GM12878 (cell line): ENCODE measurements around the gene BCL2. TPM values are rescaled to one million over a fixed set of nuclear protein-coding genes. Genes with fewer than 3 reads are reported as not detected.

ENCODE experiments used
- ATF3 ChIP-seq: IDR thresholded peaks from 2 replicates; pipeline ENCODE4 v1.6.1; 2011; ENCODE audit warnings: low read depth, mild to moderate bottlenecking, low read length, moderate library complexity, borderline replicate concordance; ENCODE audit errors: extremely low read depth
- ATF7 ChIP-seq: fragments of 450-650 bp; IDR thresholded peaks from 2 replicates; pipeline ENCODE4 v1.6.1; 2016; ENCODE audit warnings: low read depth, mild to moderate bottlenecking
- BCL11A ChIP-seq: IDR thresholded peaks from 2 replicates; pipeline ENCODE4 v1.6.1; 2011; ENCODE audit warnings: low read depth, low read length
- BHLHE40 ChIP-seq, 2 experiments: fragments of 450-650 bp in 1 of 2; IDR thresholded peaks; 2 replicates each; pipeline ENCODE4 v1.6.1; 2011 to 2017; ENCODE audit warnings: low read depth in 2 of 2, borderline replicate concordance in 1 of 2, improper control_type of control experiment in 1 of 2, low read length in 1 of 2, mild to moderate bottlenecking in 1 of 2
- CREM ChIP-seq: IDR thresholded peaks from 2 replicates; pipeline ENCODE4 v1.6.1; 2014; ENCODE audit warnings: antibody characterized with exemption, low read depth
- EED ChIP-seq: sonication (generic); IDR thresholded peaks from 2 replicates; pipeline ENCODE4 v1.6.1; 2016; ENCODE audit warnings: antibody characterized with exemption, low read depth
- EGR1 ChIP-seq, 2 experiments: IDR thresholded peaks; 1 replicate in 1 of 2; 2 replicates in 1 of 2; pipeline ENCODE4 v1.6.1; 2011 to 2012; ENCODE audit warnings: low read depth in 2 of 2, low read length in 2 of 2, borderline replicate concordance in 1 of 2, mild to moderate bottlenecking in 1 of 2, moderate library complexity in 1 of 2
- ETV6 ChIP-seq, 2 experiments: fragments of 450-650 bp in 1 of 2; IDR thresholded peaks in 1 of 2; conservative IDR thresholded peaks in 1 of 2; 2 replicates each; pipeline ENCODE4 v1.6.1; 2014; ENCODE audit warnings: antibody characterized with exemption in 1 of 2, borderline replicate concordance in 1 of 2, low read depth in 1 of 2, mild to moderate bottlenecking in 1 of 2, moderate library complexity in 1 of 2
- FOXM1 ChIP-seq: IDR thresholded peaks from 2 replicates; pipeline ENCODE4 v1.6.1; 2012; ENCODE audit warnings: low read depth, mild to moderate bottlenecking, inconsistent platforms, low read length, moderate library complexity
- PAX5 ChIP-seq: IDR thresholded peaks from 2 replicates; pipeline ENCODE4 v1.6.1; 2011; ENCODE audit warnings: low read depth, low read length, borderline replicate concordance
- POLR2AphosphoS2 ChIP-seq: IDR thresholded peaks from 2 replicates; pipeline ENCODE4 v1.6.1; 2011; ENCODE audit warnings: low read depth, mild to moderate bottlenecking, low read length, improper control_type of control experiment, moderate library complexity
- POLR2AphosphoS5 ChIP-seq: IDR thresholded peaks from 2 replicates; pipeline ENCODE4 v1.6.1; 2011; ENCODE audit warnings: mild to moderate bottlenecking, low read length, inconsistent platforms
- POU2F2 ChIP-seq: IDR thresholded peaks from 3 replicates; pipeline ENCODE4 v1.6.1; 2011; ENCODE audit warnings: low read depth, mild to moderate bottlenecking, low read length, borderline replicate concordance
- RELA ChIP-seq: fragments of 450-650 bp; IDR thresholded peaks from 2 replicates; pipeline ENCODE4 v1.8.0; 2014; ENCODE audit warnings: borderline replicate concordance; ENCODE audit not compliant: partially characterized antibody
- RUNX3 ChIP-seq: IDR thresholded peaks from 2 replicates; pipeline ENCODE4 v1.6.1; 2012; ENCODE audit warnings: low read length, inconsistent platforms
- TAF1 ChIP-seq: IDR thresholded peaks from 2 replicates; pipeline ENCODE4 v1.6.1; 2011; ENCODE audit warnings: mild to moderate bottlenecking, low read depth, low read length, borderline replicate concordance
- TBL1XR1 ChIP-seq: IDR thresholded peaks from 2 replicates; pipeline ENCODE4 v1.6.1; 2012; ENCODE audit warnings: low read depth, low read length, improper control_type of control experiment
- TCF12 ChIP-seq: IDR thresholded peaks from 2 replicates; pipeline ENCODE4 v1.6.1; 2011; ENCODE audit warnings: low read depth, mild to moderate bottlenecking, low read length
- ZNF207 ChIP-seq: fragments of 450-650 bp; IDR thresholded peaks from 2 replicates; pipeline ENCODE4 v1.6.1; 2014; ENCODE audit warnings: antibody characterized with exemption, mild to moderate bottlenecking, borderline replicate concordance
- ZNF384 ChIP-seq: IDR thresholded peaks from 2 replicates; pipeline ENCODE4 v1.6.1; 2012; ENCODE audit warnings: low read depth, mild to moderate bottlenecking, low read length, improper control_type of control experiment, borderline replicate concordance
- polyA plus RNA-seq, 11 experiments: library from polyadenylated mRNA; depleted of rRNA in 4 of 11; unstranded in 6 of 11; stranded (reverse) in 5 of 11; fragments of >200 nt; fragmentation: Nextera tagmentation in 4 of 11; fragmentation: Illumina TruSeq in 1 of 11; extraction: Ambion mirVana in 4 of 11; extraction: Trizol in 1 of 11; gene quantifications; 1 replicate in 1 of 11; 2 replicates in 10 of 11; pipeline versions ENCODE4 v1.2.1 to v1.2.3, GENCODE V29; 2011 to 2016; ENCODE audit warnings: inconsistent platforms in 2 of 11, missing spikeins in 2 of 11, low read depth in 1 of 11
- total RNA-seq, 4 experiments: library from RNA; depleted of rRNA in 3 of 4; stranded (reverse); fragments of >200 nt in 3 of 4; fragmentation: Illumina TruSeq in 1 of 4; extraction: Trizol in 1 of 4; gene quantifications; 2 replicates each; pipeline versions ENCODE4 v1.2.1 to v1.2.3, GENCODE V29; 2013 to 2021
- TF ChIP-seq, protein P1 (sequence below): IDR thresholded peaks from 2 replicates; pipeline ENCODE4 v1.6.1; 2012; ENCODE audit warnings: improper control_type of control experiment, low read depth, low read length; ENCODE audit not compliant: insufficient replicate concordance
- TF ChIP-seq, protein P2 (sequence below): fragments of 150-350 bp; IDR thresholded peaks from 2 replicates; pipeline ENCODE4 v1.6.1; 2016; ENCODE audit warnings: low read depth, low read length

Gene BCL2
- total and polyA plus RNA-seq, 10 of the 15 experiments (the other 5 are each of a cell fraction or from before 2014, with no cell fraction given) = 4.1 to 47.8 (median 19.3) TPM

GRCh38 chr18:63159590-63159989 is 160.0 kb downstream of the BCL2 start (continued):
- peak in 1 of 2 experiments; percentile 17; a peak in 1 of 4 replicates for TF ChIP-seq ETV6 (conservative IDR thresholded peaks at IDR 0.05 in 1 of 2, IDR thresholded peaks at IDR 0.05 in 1 of 2; ENCODE audit: borderline replicate concordance in 1 of 2, low read depth in 1 of 2)
- 0 out of 2 replicates have a peak, but pooled peaks have one; percentile 3 for TF ChIP-seq ATF7
- peak; percentile 65; the same call in 1 of the 2 replicates for TF ChIP-seq TCF12
- no peak for TF ChIP-seq ZNF384
- TF ChIP-seq EED = no peak; the same call in 1 of the 2 replicates
- TF ChIP-seq POLR2AphosphoS2 = peak; percentile 59; the same call in 1 of the 2 replicates
- peak; percentile 54; the same call in 1 of the 2 replicates for TF ChIP-seq TAF1
- no peak for TF ChIP-seq FOXM1
- peak; percentile 69; the same call in 1 of the 2 replicates for TF ChIP-seq TBL1XR1
- TF ChIP-seq BHLHE40 (IDR thresholded peaks at IDR 0.05; ENCODE audit: borderline replicate concordance in 1 of 2, low read depth in 2 of 2, low read length in 1 of 2) = 0 out of 4 replicates have a peak, but pooled peaks of 1 of the 2 experiments have one; percentile 23
- TF ChIP-seq, protein P1, sequence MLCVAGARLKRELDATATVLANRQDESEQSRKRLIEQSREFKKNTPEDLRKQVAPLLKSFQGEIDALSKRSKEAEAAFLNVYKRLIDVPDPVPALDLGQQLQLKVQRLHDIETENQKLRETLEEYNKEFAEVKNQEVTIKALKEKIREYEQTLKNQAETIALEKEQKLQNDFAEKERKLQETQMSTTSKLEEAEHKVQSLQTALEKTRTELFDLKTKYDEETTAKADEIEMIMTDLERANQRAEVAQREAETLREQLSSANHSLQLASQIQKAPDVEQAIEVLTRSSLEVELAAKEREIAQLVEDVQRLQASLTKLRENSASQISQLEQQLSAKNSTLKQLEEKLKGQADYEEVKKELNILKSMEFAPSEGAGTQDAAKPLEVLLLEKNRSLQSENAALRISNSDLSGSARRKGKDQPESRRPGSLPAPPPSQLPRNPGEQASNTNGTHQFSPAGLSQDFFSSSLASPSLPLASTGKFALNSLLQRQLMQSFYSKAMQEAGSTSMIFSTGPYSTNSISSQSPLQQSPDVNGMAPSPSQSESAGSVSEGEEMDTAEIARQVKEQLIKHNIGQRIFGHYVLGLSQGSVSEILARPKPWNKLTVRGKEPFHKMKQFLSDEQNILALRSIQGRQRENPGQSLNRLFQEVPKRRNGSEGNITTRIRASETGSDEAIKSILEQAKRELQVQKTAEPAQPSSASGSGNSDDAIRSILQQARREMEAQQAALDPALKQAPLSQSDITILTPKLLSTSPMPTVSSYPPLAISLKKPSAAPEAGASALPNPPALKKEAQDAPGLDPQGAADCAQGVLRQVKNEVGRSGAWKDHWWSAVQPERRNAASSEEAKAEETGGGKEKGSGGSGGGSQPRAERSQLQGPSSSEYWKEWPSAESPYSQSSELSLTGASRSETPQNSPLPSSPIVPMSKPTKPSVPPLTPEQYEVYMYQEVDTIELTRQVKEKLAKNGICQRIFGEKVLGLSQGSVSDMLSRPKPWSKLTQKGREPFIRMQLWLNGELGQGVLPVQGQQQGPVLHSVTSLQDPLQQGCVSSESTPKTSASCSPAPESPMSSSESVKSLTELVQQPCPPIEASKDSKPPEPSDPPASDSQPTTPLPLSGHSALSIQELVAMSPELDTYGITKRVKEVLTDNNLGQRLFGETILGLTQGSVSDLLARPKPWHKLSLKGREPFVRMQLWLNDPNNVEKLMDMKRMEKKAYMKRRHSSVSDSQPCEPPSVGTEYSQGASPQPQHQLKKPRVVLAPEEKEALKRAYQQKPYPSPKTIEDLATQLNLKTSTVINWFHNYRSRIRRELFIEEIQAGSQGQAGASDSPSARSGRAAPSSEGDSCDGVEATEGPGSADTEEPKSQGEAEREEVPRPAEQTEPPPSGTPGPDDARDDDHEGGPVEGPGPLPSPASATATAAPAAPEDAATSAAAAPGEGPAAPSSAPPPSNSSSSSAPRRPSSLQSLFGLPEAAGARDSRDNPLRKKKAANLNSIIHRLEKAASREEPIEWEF = peak; percentile 61
- peak; percentile 55; the same call in 1 of the 2 replicates for TF ChIP-seq CREM
- TF ChIP-seq, protein P2, sequence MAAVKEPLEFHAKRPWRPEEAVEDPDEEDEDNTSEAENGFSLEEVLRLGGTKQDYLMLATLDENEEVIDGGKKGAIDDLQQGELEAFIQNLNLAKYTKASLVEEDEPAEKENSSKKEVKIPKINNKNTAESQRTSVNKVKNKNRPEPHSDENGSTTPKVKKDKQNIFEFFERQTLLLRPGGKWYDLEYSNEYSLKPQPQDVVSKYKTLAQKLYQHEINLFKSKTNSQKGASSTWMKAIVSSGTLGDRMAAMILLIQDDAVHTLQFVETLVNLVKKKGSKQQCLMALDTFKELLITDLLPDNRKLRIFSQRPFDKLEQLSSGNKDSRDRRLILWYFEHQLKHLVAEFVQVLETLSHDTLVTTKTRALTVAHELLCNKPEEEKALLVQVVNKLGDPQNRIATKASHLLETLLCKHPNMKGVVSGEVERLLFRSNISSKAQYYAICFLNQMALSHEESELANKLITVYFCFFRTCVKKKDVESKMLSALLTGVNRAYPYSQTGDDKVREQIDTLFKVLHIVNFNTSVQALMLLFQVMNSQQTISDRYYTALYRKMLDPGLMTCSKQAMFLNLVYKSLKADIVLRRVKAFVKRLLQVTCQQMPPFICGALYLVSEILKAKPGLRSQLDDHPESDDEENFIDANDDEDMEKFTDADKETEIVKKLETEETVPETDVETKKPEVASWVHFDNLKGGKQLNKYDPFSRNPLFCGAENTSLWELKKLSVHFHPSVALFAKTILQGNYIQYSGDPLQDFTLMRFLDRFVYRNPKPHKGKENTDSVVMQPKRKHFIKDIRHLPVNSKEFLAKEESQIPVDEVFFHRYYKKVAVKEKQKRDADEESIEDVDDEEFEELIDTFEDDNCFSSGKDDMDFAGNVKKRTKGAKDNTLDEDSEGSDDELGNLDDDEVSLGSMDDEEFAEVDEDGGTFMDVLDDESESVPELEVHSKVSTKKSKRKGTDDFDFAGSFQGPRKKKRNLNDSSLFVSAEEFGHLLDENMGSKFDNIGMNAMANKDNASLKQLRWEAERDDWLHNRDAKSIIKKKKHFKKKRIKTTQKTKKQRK = no peak
- peak; percentile 72; the same call in 1 of the 2 replicates for TF ChIP-seq PAX5
- no peak for TF ChIP-seq ATF3
- TF ChIP-seq EGR1 (IDR thresholded peaks at IDR 0.05; ENCODE audit: borderline replicate concordance in 1 of 2, low read depth in 2 of 2, low read length in 2 of 2) = peak in 1 of 2 experiments; percentile 54; a peak in 1 of 3 replicates
- peak; percentile 59 for TF ChIP-seq POLR2AphosphoS5
- no peak for TF ChIP-seq RUNX3
- peak; percentile 67; the same call in 2 of the 3 replicates for TF ChIP-seq POU2F2
- no peak for TF ChIP-seq ZNF207
- peak; percentile 72; the same call in 1 of the 2 replicates for TF ChIP-seq BCL11A
- TF ChIP-seq RELA = peak; percentile 36
